ENCODE measurements around the gene RNF144B. TPM values are rescaled to one million over a fixed set of nuclear protein-coding genes. Genes with fewer than 3 reads are reported as not detected.

Gene RNF144B
- polyA plus RNA-seq, 2 of the 4 experiments (the other 2 are of a cell fraction), result 0.36 to 0.49 TPM

DNA sequence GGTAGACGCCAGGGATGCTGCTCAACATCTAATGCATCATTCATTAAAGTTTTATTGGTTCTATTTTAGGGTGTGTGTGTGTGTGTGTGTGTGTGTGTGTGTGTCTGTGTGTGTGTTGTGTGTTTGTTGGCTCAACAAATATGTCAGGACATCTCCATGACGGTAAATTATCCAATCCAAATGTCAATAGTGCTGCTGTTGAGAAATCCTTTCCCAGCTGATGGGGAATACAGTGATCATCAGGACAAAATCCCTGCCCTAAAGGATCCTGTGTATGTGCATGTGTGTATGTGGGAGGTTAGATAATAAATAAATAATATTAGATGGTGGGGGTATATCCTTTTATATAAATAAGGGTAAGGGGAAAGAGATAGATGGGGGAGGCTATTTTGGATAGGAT, 59.6 kb downstream of the RNF144B start:
- WGBS (ENCODE audit: missing lambda C conversion rate), result 66% methylated on average over 2 of the region's 2 CpGs
- ChIA-PET POLR2A (no interaction called here), CTCF (no interaction called here)
- no peaks in the 10 kb centered on the region for H3K4me1 ChIP-seq
- H3K27ac ChIP-seq, result no peak overlapping the region
- H3K9me3 ChIP-seq, result no peaks in the 10 kb centered on the region
- TF ChIP-seq, protein P1, sequence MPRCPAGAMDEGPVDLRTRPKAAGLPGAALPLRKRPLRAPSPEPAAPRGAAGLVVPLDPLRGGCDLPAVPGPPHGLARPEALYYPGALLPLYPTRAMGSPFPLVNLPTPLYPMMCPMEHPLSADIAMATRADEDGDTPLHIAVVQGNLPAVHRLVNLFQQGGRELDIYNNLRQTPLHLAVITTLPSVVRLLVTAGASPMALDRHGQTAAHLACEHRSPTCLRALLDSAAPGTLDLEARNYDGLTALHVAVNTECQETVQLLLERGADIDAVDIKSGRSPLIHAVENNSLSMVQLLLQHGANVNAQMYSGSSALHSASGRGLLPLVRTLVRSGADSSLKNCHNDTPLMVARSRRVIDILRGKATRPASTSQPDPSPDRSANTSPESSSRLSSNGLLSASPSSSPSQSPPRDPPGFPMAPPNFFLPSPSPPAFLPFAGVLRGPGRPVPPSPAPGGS (IDR thresholded peaks at IDR 0.05), result no peak
- no peak for TF ChIP-seq EHF (CRISPR knock-in tag; IDR thresholded peaks at IDR 0.05)
- no peak for TF ChIP-seq FOXS1 (CRISPR knock-in tag; IDR thresholded peaks at IDR 0.05)
- no peak for TF ChIP-seq NR3C1 (IDR thresholded peaks at IDR 0.05)
- TF ChIP-seq FOSL2 (IDR thresholded peaks at IDR 0.05), result no peak
- no peak for TF ChIP-seq FOSL2 (CRISPR knock-in tag; IDR thresholded peaks at IDR 0.05)
- TF ChIP-seq MAZ (IDR thresholded peaks at IDR 0.05; ENCODE audit: borderline replicate concordance, low read depth, low read length), result no peak
- TF ChIP-seq TFCP2L1 (CRISPR knock-in tag; IDR thresholded peaks at IDR 0.05), result no peak
- TF ChIP-seq HES2 (IDR thresholded peaks at IDR 0.05), result no peak
- no peak for TF ChIP-seq ELK1 (IDR thresholded peaks at IDR 0.05; ENCODE audit: low read depth, low read length)
- TF ChIP-seq ZFP36 (IDR thresholded peaks at IDR 0.05; ENCODE audit: borderline replicate concordance, partially characterized antibody), result no peak
- no peak for TF ChIP-seq RAD21 (conservative IDR thresholded peaks at IDR 0.05 in 1 of 2, IDR thresholded peaks at IDR 0.05 in 1 of 2)
- TF ChIP-seq, protein P2, sequence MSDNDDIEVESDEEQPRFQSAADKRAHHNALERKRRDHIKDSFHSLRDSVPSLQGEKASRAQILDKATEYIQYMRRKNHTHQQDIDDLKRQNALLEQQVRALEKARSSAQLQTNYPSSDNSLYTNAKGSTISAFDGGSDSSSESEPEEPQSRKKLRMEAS (IDR thresholded peaks at IDR 0.05), result no peak
- no peak for TF ChIP-seq CEBPB (IDR thresholded peaks at IDR 0.05)
- TF ChIP-seq CBX2 (IDR thresholded peaks at IDR 0.05; ENCODE audit: borderline replicate concordance, low read depth), result no peak
- no peak overlapping the region for H3K4me3 ChIP-seq
- ATAC-seq (no peak), FAIRE-seq (no peak), DNase-seq (ENCODE audit: low read depth in 1 of 2, low spot score in 1 of 2) (no peak)
- no peak overlapping the region for H3K4me2 ChIP-seq

GRCh38 chr6:18447552-18447951, 60.4 kb downstream of the RNF144B start:
- DNase-seq (ENCODE audit: low read depth in 1 of 2, low spot score in 1 of 2) (no peak), ATAC-seq (no peak), FAIRE-seq (no peak)
- no peak overlapping the region for H3K4me2 ChIP-seq
- TF ChIP-seq KDM5A (IDR thresholded peaks at IDR 0.05), result no peak
- no peak for TF ChIP-seq MYC (IDR thresholded peaks at IDR 0.05; ENCODE audit: borderline replicate concordance, low read length)
- TF ChIP-seq, protein P3, sequence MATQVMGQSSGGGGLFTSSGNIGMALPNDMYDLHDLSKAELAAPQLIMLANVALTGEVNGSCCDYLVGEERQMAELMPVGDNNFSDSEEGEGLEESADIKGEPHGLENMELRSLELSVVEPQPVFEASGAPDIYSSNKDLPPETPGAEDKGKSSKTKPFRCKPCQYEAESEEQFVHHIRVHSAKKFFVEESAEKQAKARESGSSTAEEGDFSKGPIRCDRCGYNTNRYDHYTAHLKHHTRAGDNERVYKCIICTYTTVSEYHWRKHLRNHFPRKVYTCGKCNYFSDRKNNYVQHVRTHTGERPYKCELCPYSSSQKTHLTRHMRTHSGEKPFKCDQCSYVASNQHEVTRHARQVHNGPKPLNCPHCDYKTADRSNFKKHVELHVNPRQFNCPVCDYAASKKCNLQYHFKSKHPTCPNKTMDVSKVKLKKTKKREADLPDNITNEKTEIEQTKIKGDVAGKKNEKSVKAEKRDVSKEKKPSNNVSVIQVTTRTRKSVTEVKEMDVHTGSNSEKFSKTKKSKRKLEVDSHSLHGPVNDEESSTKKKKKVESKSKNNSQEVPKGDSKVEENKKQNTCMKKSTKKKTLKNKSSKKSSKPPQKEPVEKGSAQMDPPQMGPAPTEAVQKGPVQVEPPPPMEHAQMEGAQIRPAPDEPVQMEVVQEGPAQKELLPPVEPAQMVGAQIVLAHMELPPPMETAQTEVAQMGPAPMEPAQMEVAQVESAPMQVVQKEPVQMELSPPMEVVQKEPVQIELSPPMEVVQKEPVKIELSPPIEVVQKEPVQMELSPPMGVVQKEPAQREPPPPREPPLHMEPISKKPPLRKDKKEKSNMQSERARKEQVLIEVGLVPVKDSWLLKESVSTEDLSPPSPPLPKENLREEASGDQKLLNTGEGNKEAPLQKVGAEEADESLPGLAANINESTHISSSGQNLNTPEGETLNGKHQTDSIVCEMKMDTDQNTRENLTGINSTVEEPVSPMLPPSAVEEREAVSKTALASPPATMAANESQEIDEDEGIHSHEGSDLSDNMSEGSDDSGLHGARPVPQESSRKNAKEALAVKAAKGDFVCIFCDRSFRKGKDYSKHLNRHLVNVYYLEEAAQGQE (IDR thresholded peaks at IDR 0.05), result no peak
- TF ChIP-seq MAZ (IDR thresholded peaks at IDR 0.05; ENCODE audit: borderline replicate concordance, low read depth, low read length), result no peak
- no peak for TF ChIP-seq JUN (IDR thresholded peaks at IDR 0.05)
- TF ChIP-seq, protein P4, sequence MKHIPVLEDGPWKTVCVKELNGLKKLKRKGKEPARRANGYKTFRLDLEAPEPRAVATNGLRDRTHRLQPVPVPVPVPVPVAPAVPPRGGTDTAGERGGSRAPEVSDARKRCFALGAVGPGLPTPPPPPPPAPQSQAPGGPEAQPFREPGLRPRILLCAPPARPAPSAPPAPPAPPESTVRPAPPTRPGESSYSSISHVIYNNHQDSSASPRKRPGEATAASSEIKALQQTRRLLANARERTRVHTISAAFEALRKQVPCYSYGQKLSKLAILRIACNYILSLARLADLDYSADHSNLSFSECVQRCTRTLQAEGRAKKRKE (CRISPR knock-in tag; IDR thresholded peaks at IDR 0.05; ENCODE audit: low read depth), result no peak
- WGBS (ENCODE audit: missing lambda C conversion rate), result 74% methylated on average over 2 of the region's 2 CpGs
- POLR2A ChIA-PET, result no interaction called here
- no peaks in the 10 kb centered on the region for H3K4me1 ChIP-seq
- CTCF ChIA-PET, result no interaction called here
- H3K4me3 ChIP-seq, result no peak overlapping the region
- H3K9me3 ChIP-seq, result no peaks in the 10 kb centered on the region
- H3K27ac ChIP-seq, result no peak overlapping the region
